ENCODE results near the gene EHD1.

EHD1 gene

GRCh38 chr11:64902102-64902900 lies 23.9 kb upstream of the EHD1 start:
- TF ChIP-seq CTCF (IDR thresholded peaks at IDR 0.05; ENCODE audit: low read depth, low read length): no peak
- H3K4me3 ChIP-seq (replicated peaks in 1 of 2; ENCODE audit: low read depth in 2 of 2, low read length in 2 of 2): no peak overlapping the region
- no peak for DNase-seq (ENCODE audit: low read depth in 2 of 2)

GRCh38 chr11:64900774-64901173 lies 22.4 kb upstream of the EHD1 start:
- no peak for DNase-seq (ENCODE audit: low read depth in 2 of 2)
- H3K4me3 ChIP-seq (replicated peaks in 1 of 2; ENCODE audit: low read depth in 2 of 2, low read length in 2 of 2): no peak overlapping the region
- TF ChIP-seq CTCF (IDR thresholded peaks at IDR 0.05; ENCODE audit: low read depth, low read length): no peak

GRCh38 chr11:64900263-64900678 lies 21.9 kb upstream of the EHD1 start:
- no peak overlapping the region for H3K4me3 ChIP-seq (replicated peaks in 1 of 2; ENCODE audit: low read depth in 2 of 2, low read length in 2 of 2)
- DNase-seq (ENCODE audit: low read depth in 2 of 2): peak in 1 of 2 donors; percentile 39
- no peak for TF ChIP-seq CTCF (IDR thresholded peaks at IDR 0.05; ENCODE audit: low read depth, low read length)

GRCh38 chr11:64898541-64898940 lies 20.1 kb upstream of the EHD1 start:
- no peak for TF ChIP-seq CTCF (IDR thresholded peaks at IDR 0.05; ENCODE audit: low read depth, low read length)
- no peak overlapping the region for H3K4me3 ChIP-seq (replicated peaks in 1 of 2; ENCODE audit: low read depth in 2 of 2, low read length in 2 of 2)
- DNase-seq (ENCODE audit: low read depth in 2 of 2): no peak

DNA sequence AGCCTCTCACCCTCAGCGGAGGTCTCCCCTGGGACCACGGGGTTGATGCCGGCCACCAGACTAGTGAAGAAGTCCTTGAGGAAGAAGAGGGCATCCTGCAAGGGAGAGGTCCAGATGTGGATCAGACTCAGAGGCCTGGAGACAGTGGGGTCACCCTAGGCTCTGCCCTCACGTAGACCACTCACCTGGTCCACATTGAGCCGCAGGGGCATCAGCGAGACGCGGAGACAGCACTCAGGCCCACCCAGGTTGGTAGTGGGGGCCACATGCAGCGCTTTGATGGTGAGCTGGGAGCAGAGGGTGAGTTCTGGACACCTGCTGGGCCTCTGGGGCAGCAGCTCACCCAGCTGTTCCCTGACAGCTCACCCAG lies 19.6 kb upstream of the EHD1 start:
- no peak for DNase-seq (ENCODE audit: low read depth in 2 of 2)
- no peak for TF ChIP-seq CTCF (IDR thresholded peaks at IDR 0.05; ENCODE audit: low read depth, low read length)
- H3K4me3 ChIP-seq (replicated peaks in 1 of 2; ENCODE audit: low read depth in 2 of 2, low read length in 2 of 2): no peak overlapping the region

- DNase-seq (ENCODE audit: low read depth in 2 of 2): no peak
- no peak overlapping the region for H3K4me3 ChIP-seq (replicated peaks in 1 of 2; ENCODE audit: low read depth in 2 of 2, low read length in 2 of 2)
- no peak for TF ChIP-seq CTCF (IDR thresholded peaks at IDR 0.05; ENCODE audit: low read depth, low read length)
These were observed 19.1 kb upstream of the EHD1 start for GRCh38 chr11:64897381-64898075.
